ENCODE results near the gene LIPH. TPM values are rescaled to one million over a fixed set of nuclear protein-coding genes. Genes with fewer than 3 reads are reported as not detected.
"Not testable (repeated sequence)": the region's sequence is repeated elsewhere in the genome, so short reads cannot be mapped to it uniquely, and the experiment has no call there.

The LIPH gene
- total RNA-seq, 1 donor from 2014 or later = 29.7 TPM

DNA sequence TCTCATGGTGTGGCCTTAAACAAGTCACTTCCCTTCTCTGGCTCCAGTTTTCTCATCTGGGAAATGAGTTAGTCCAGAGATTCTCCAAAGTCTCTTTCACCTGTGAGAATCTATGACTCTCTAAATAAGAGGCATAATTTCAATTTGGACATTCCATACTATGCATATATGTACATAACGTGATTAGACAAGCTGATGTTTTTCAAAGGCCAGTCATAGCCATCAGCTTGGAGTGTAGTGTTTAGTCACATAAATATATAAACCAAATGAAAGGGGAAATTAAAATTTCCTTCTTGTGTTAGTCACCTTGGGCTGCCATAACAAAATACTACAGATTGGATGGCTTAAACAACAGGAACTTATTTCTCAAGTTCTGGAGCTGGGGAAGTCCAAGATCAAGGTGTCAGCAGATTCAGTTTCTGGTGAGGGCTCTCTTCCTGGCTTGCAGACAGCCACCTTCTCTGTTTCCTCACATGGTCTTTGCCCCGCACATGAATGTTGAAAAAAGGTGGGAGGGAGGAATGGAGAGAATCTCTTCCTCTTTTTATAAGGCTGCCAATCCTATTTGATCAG is 72.9 kb downstream of the LIPH start:
- H3K27ac ChIP-seq = no peak overlapping the region
- H3K9me3 ChIP-seq = no peaks in the 10 kb centered on the region
- DNase-seq (no peak), ATAC-seq (no peak)
- no peaks in the 10 kb centered on the region for H3K27me3 ChIP-seq (ENCODE audit: low read depth)
- intact Hi-C loops (cut with DNase I) = no loop called here
- no peak overlapping the region for H3K4me3 ChIP-seq
- H3K36me3 ChIP-seq = peaks cover 56% of the 10 kb centered on the region
- TF ChIP-seq, protein P1, sequence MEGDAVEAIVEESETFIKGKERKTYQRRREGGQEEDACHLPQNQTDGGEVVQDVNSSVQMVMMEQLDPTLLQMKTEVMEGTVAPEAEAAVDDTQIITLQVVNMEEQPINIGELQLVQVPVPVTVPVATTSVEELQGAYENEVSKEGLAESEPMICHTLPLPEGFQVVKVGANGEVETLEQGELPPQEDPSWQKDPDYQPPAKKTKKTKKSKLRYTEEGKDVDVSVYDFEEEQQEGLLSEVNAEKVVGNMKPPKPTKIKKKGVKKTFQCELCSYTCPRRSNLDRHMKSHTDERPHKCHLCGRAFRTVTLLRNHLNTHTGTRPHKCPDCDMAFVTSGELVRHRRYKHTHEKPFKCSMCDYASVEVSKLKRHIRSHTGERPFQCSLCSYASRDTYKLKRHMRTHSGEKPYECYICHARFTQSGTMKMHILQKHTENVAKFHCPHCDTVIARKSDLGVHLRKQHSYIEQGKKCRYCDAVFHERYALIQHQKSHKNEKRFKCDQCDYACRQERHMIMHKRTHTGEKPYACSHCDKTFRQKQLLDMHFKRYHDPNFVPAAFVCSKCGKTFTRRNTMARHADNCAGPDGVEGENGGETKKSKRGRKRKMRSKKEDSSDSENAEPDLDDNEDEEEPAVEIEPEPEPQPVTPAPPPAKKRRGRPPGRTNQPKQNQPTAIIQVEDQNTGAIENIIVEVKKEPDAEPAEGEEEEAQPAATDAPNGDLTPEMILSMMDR (IDR thresholded peaks at IDR 0.05) = no peak
- no peaks in the 10 kb centered on the region for H3K4me1 ChIP-seq

DNA sequence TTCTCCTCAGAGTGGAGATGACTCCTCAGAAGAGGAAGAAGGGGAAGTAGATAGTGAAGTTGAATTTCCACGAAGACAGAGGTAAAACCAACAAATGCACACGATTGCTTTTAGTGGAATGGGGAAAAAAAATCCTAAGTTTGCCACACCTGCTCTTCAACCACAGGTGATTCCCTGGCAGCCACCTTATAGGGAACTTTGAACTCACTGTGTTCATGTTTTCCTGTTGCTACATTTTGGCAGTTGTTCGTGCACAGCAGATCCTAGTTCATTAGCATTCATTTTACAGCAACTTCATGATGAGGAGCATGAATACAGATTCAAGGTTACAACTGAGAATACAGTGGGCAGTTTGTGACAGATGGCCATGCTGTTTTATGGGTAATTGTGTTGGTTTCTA is 75.1 kb downstream of the LIPH start:
- intact Hi-C loops (cut with DNase I) = no loop called here
- H3K27ac ChIP-seq = no peak overlapping the region
- H3K4me1 ChIP-seq = no peaks in the 10 kb centered on the region
- H3K27me3 ChIP-seq (ENCODE audit: low read depth) = no peaks in the 10 kb centered on the region
- H3K9me3 ChIP-seq = no peaks in the 10 kb centered on the region
- DNase-seq = no peak
- TF ChIP-seq, protein P1 (IDR thresholded peaks at IDR 0.05) = no peak
- peaks cover 69% of the 10 kb centered on the region for H3K36me3 ChIP-seq
- no peak for ATAC-seq
- H3K4me3 ChIP-seq = no peak overlapping the region

DNA sequence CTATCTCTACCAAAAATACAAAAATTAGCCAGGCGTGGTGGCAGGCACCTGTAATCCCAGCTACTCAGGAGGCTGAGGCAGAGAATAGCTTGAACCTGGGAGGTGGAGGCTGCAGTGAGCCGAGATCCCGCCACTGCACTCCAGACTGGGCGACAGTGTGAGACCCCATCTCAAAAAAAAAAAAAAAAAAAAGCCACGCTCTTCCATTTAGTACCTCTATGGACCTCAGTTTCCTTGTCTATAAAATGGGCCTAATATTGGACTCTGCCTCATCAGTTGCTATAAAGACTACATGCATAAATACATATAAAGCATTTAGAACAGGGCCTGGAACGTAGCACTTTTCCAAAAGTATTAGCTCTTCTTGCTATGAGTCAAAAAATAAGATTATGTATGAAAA is 77.5 kb downstream of the LIPH start:
- H3K9me3 ChIP-seq; ATAC-seq; H3K27ac ChIP-seq; H3K27me3 ChIP-seq (ENCODE audit: low read depth); intact Hi-C loops (cut with DNase I); H3K4me1 ChIP-seq; DNase-seq; H3K4me3 ChIP-seq: not testable (repeated sequence)
- peaks cover 52% of the 10 kb centered on the region for H3K36me3 ChIP-seq

DNA sequence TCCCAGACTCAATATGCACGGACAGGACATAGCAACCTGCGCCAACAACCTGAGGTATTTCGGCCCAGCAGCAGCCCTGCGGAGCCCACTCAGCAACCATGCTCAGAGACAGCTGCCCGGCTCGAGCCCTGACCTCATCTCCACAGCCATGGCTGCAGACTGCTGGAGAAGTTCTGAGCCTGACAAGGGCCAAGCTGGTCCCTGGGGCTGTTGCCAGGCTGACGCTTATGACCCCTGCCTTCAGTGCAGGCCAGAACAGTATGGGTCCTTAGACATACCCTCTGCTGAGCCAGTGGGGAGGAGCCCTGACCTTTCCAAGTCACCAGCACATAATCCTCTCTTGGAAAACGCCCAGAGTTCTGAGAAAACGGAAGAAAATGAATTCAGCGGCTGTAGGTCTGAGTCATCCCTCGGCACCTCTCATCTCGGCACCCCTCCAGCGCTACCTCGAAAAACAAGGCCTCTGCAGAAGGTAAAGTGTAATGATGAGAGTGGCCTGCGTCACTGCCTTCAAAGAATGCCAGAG is 79.0 kb downstream of the LIPH start:
- peaks cover 60% of the 10 kb centered on the region for H3K36me3 ChIP-seq
- no peaks in the 10 kb centered on the region for H3K9me3 ChIP-seq
- H3K27me3 ChIP-seq (ENCODE audit: low read depth) = no peaks in the 10 kb centered on the region
- TF ChIP-seq, protein P1 (IDR thresholded peaks at IDR 0.05) = no peak
- DNase-seq = no peak
- H3K4me3 ChIP-seq = no peak overlapping the region
- ATAC-seq = no peak
- H3K27ac ChIP-seq = no peak overlapping the region
- no peaks in the 10 kb centered on the region for H3K4me1 ChIP-seq
- intact Hi-C loops (cut with DNase I) = no loop called here

DNA sequence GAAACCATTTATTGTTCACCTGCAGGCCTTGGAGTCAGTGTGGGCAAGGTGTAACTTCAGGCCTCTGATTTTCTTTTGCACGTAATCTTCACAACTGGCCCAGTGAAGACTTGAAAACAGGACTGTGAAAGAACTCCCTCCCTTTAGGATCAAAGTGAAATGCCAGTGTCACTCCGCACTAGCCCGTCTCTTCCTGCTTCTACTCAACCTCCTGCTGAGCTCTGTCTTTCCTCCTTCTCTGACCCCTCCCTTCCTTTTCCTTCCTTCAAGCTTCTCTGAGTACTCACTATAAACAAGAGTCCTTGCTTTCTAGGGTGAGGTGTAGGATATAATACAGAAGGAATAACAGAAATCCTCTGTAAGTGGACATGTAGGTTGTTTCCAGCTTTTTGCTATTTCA is 82.1 kb downstream of the LIPH start:
- Histone ChIP-seq H3K27ac (no peak overlapping the region), H3K4me1 (no peaks in the 10 kb centered on the region), H3K9me3 (no peaks in the 10 kb centered on the region), H3K27me3 (ENCODE audit: low read depth) (no peaks in the 10 kb centered on the region), H3K4me3 (no peak overlapping the region), H3K36me3 (peaks cover 72% of the 10 kb centered on the region)
- TF ChIP-seq, protein P1 (IDR thresholded peaks at IDR 0.05) = no peak
- intact Hi-C loops (cut with DNase I) = no loop called here
- DNase-seq = no peak
- ATAC-seq = no peak

DNA sequence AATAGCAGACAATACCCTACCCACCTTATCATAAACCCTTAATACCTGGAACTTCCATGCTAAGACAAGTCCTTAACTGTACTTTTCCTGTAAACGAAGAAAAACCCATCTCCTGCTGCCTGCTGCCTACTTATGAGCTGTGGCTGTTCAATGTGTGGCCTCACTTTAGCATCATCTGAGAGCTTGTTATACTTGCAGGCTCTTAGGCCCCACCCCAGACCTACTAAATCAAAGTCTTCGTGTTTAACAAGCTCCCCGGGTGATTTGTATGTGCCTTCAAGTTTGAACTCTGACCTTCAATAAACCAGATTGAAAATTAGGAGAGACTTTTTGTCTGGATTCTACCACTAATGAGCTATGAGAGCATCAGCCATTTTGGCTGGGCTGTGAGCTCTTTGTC is 82.8 kb downstream of the LIPH start:
- DNase-seq (no peak), ATAC-seq (no peak)
- TF ChIP-seq, protein P1 (IDR thresholded peaks at IDR 0.05) = no peak
- no peak overlapping the region for H3K4me3 ChIP-seq
- intact Hi-C loops (cut with DNase I) = no loop called here
- no peaks in the 10 kb centered on the region for H3K4me1 ChIP-seq
- H3K36me3 ChIP-seq = peaks cover 73% of the 10 kb centered on the region
- H3K27me3 ChIP-seq (ENCODE audit: low read depth) = no peaks in the 10 kb centered on the region
- no peak overlapping the region for H3K27ac ChIP-seq
- H3K9me3 ChIP-seq = no peaks in the 10 kb centered on the region

DNA sequence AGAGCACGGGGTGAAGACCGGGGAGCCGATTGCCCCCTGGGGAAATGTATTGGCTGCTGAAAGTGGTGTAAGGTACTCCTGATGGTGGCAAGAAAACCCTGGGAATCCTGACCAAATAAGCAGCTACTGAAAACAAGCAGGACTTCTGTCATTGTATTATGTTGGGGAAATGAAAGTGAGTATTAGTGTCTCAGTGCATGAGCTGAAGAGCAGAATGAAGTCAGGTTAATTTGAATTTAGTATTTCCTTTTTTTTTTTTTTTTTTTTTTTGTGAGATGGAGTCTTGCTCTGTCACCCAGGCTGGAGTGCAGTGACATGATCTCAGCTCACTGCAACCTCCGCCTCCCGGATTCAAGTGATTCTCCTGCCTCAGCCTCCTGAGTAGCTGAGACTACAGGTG is 86.3 kb downstream of the LIPH start:
- H3K4me3 ChIP-seq; H3K9me3 ChIP-seq; DNase-seq; intact Hi-C loops (cut with DNase I); ATAC-seq; H3K4me1 ChIP-seq; H3K27ac ChIP-seq; H3K27me3 ChIP-seq (ENCODE audit: low read depth): not testable (repeated sequence)
- H3K36me3 ChIP-seq = peaks cover 57% of the 10 kb centered on the region

All from lower lobe of right lung (tissue), 2 donors.